GM18508 (cell line): ENCODE results near the gene BCOR.

Source experiments
- ATAC-seq: cut with Tn5 transposase; IDR thresholded peaks from one replicate; pipeline ENCODE4 v1.9.1; 2021; ENCODE audit warnings: moderate number of reproducible peaks; ENCODE audit not compliant: insufficient read depth, unreplicated experiment

BCOR gene

DNA sequence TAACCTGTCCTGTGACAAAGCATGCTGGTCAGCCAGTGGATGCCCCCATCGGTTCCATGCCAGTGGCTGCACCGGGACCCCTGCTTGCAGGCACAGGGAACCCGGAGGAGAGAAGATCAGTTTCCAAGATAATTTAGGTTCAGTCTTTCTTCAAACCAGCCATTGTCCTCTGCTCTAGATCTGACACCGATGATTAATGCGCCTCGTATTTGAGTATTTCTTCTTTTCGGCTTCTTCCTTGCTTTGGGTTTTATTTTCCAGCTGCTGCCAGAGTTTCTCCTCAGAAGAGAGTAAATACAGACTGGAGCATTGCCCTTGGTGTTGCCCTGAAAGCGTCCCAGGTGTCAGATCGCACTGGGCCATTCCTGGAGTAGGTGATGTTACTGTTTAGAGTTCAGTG, 19.2 kb upstream of the BCOR start:
- ATAC-seq: no peak

DNA sequence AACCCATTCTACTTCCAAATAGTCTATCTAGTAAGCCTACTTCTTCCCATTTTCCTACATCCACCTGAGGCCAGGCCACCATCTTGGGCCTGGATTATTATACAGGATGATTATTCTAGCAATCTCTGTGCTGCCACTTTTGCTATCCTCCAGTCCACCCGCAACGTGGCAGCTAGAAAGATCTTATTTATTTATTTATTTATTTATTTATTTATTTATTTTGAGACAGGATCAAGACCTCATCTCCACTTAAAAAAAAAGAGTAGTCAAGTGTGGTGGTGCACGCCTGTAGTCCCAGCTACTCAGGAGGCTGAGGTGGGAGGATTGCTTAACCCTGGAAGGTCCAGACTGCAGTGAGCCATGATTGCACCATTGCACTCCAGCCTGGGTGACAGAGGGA, 15.2 kb upstream of the BCOR start:
- no peak for ATAC-seq

DNA sequence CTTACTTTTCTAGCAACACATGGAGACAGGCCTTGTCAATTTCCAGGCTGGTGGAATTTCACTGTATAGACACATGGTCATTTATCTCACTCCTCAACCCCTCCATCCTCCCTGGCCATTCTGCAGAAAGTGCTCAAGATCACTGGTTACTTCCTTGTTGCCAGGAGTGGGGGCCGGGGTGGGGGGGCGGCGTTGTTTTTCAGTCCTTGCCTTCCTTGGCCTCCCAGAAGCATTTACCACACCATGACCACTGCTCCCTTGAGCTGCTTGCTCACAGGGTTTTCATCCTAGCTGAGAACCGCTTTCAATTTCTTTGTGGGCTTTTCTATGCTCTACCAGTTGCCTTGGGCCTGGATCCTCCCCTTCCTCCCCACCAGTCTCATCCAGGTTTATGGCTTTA, 14.1 kb upstream of the BCOR start:
- no peak for ATAC-seq

DNA sequence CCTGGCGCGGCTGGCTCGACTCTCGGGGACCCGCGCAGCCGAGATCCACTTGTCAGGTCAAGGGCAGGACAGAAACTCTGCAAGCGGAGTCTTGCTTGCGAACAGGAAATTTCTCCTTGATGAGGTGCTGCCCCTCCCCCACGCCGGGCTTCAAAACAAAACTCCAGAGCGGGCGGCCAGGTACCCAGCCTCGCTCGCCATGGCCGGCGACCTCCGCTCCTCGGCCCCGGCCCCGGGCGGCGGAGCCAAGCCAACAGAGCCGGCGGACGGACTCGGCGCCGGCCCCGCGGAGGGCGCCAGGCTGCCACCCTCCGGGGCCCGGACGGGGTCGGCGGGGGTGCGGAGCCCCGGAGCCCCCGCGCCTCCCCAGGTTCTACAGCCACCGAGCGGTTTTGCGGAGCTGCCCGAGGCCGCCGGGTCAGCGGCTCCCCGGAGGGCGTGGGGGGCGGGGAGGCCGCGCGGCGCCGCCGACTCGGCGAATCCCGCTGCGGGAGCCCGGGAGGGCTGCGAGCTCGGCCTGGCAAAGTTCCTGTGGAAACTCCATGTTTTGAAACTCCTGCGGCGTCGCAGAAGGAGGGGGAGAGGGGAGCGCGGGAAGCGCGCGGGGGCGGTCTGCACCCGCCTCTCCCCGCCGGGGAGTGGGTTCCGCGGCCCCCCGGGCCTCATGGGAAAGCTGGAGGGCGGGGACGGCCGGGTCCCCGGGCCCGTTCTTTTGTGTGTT, 11.7 kb upstream of the BCOR start:
- no peak for ATAC-seq

DNA sequence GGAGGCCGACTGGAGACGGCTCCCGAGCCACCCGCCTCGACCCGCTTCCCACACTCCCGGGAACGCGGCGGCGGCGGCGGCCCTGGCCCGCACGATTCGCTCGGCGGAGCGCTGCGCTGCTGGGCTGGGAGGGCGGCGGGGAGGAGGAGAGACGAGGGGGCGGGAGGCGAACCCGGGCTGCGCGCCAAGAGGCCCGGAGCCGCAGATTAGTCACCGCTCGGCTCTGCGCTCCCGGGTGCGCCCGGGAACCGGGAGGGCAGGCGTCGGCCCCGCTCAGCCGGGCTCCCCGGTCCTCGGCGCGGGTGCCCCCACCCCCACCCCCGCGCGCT, 11.2 kb upstream of the BCOR start:
- no peak for ATAC-seq

DNA sequence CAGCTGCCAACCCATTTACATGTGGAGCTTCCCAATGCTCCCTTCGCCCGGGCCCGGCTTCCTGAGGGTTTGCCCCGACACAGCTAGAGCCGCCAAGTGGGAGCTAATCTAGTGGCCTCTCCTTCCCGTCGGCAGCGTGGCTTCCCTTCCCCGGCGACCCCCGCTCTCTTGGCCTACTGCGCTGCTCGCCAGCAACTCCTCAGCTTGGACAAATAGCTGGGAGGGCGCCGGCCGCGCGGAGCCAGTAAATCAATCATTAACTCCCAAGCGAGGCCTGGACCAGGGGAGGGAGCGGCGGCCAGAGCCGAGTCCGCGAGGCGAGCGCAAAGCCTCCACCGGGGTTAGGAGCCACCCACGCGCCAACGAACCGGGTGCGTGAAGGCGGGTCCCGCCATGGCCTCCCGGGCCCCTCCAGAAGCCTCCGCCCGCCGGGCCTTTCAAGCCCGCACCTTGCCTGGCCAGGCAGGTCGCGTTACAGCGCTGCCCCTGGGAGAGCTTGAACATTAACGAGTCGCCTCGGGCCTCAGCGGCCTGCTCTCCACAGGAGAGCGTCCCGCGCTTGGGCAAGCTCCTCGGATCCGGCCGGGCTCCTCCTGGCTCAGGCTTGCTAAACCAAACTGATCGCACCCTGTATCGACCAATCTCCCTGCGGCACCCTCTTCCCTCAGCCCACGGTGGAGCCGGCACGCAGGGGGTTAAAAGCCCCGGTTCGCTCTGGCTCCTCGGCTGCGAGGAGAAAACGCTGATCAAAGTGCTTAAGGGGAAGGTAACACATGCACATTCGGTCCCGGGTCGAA, 10.6 kb upstream of the BCOR start:
- no peak for ATAC-seq

DNA sequence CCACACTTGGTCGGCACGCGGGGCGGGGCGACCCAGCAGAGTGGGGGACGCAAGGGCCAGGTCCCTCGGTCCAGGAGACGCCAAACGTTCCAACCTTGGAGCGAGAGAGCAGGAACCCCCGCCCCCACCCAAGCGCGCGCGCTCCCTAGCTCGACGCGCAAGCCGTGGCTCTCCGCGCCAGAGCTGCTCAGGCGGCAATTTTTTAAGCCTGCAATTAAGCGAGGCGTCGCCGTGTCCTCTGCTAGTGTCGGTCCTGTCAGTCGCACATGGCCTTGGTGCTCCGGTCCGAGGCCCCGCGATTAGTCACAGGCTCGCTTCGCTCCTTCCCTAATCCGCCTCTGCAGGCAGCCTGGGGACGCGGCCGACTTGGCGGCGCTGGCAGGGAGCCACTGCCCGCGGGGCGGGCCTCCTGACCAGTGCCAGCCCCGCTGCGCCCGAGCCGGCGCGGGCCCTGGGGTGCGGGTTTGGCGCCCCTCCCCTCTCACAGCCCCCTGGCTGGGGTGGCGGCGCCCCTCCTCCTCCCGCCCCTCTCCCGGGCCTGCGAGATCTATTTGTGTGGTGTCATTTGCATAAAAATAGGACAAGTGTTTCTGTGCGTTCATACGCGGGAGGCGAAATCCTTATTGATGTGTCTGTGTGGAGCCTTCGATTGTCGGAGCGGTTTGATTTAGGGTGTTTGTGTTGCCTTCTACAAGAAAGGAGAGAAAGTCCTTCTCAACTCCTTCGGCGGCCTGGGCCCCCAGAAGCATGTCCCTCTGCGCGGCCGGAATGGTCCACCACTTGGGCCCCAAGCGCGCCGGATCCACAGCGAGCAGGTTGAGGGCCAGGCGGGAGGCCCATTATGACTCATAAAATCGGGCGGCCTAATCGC, 9.8 kb upstream of the BCOR start:
- ATAC-seq: no peak

DNA sequence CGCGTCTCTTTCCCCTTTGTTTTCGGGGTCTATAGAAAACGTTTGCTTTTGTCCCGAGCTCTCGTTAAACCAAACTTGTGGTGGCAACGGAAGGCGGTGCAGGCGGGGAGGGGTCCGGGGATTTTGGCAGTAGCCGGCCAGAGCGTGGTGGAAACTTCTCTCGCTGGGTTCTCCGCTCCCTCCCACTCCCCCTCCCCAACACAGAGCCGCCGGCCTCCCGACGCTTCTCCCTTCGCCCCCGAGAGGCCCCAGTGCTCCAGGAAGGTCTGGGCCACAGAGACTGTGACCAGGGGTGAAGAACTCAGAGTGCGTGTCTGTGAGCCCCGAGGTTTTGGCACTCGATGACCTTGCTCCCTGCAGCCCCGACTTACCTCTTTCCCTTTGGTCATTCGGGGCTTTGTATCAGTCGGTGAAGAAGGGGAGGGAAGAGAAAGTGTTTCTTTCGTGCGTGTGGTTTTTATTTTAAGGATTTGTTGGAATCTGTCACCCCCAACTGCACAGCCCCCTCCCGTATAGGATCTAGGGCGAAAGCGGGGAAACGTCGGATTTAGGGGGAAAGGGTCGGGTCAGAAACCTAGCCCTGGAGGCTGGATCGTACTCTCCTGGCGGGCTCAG, 9.0 kb upstream of the BCOR start:
- ATAC-seq: no peak

DNA sequence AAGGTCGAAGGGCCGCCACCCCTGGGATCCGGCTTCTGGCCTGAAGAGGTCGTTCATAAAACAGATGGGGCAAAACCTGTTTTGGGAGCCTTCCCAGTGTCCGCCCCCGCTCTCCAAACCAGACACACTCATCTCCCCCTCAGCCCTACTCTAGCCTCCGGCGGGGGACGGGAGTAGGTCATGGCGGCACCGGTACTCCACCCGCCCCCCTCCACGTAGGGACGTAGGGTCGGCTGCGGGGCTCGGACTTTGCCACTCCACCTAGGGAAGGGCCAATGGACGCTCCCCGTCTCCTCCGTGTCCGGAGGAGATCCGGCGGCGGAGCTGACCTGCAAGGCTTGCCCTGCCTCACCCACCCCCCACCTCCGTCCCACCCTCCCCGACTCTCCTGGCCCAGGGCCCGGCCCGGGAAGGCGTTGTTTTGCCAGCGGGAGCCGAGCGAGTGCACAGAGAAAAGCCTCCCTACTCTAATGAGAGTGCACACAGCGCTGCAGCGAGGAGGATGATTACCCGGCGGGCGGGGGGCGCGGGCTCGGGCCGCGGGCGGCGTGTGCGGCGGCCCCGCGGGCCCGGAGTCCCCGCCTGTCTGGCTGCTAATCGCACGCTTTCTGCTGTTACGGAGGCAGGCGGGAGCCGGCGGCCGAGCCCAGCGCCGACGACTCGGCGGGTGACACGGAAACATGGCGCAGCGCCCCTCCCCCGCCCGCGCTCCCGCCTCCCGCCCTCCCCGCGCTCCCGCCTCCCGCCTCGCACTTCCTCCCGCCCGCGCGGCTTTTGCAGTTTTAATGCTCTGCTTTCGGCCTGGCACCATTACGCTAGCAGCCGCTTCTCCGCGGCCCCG, 8.3 kb upstream of the BCOR start:
- no peak for ATAC-seq

DNA sequence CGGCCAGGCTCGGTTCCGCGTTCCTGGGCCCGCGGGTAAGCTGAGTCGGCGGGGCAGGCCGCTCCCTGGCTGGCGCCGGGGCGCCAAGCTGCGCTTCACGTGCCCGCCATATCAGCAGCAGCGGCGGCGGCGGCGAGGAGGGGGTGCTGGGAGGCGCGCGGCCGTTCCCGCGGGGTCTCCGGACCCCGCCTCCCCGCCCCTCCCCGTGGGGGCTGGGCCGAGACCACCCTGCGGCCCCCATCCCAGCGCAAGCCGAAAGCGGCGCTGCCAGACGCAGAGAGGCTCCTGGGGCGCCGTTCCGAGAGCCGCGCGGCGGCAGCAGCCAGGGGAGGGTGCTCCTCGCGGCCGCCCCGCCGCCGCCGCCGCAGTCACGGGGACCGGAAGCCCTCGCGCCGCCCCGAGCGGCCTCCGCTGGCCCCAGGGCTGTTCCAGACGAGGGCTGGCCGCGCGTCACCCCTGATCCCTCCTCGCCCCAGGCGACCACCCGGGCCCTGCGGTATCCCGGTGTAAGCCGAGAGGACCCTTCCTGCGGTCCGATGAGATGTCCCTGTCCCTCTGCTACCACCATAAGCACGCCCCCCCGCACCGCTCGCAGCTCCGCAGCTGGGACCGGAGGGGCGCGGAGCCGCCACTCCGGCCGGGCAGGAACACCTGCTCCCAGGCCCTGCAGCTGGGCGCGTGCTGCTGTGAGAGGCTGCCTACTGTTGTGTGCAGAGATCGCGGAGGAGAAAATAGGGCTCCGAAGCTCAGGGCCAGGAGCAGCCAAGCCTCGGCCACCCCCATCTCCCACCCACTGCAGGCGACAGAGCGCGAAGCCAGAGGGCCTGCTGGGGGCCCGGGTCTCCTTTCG, 7.5 kb upstream of the BCOR start:
- no peak for ATAC-seq

DNA sequence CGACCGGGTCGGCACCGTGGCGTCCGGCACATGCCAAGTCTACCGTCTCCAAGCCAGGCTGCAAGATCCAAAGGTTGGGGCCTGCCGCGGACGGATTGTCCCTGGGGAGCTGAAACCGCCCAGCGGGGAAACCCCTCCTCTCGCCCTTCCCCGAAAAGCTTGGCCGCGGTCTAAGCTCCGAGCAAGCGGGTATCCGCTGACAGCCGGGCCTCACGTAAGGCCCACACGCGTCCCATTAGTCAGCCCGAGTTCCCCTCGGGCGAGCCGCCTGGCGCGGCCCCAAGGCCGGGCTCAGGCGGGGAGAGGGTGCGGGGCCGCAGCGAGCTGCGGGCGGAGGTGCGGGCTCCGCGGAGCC, 6.8 kb upstream of the BCOR start:
- no peak for ATAC-seq

DNA sequence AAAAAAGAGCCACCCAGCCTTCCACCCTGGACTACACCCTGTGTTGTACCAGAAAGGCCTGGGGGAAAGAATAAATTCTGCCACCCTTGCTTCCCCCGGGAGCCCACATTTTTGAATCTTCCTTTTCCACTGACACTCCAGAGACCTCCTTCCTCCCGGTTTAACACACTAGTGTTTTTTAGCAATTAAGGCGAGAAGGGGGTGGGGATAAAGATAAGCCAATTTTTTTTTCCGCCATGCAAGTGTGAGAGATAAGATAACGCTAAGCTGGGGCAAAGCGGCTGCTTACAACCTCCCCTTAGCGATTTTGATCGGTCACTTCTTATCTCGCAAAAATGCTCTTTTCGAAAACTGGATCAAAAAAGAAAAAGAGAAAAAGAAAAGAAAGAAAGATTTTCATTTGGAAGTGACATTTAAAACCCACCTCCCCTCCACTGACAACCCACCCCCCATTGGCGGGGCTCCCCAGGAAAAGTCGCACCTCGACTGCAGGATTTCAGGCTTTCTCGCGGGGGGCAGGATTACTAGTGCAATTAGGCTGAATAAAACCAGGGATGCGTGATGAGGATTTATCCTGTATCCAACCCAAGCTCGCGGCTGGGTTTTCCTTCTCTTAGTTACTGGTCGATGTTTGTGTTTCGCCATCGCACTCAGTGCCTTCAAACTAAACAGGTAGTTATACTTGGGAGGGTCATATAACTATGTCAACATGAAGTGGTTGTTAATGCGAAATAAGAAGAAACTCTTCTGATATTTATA, 6.0 kb upstream of the BCOR start:
- ATAC-seq: no peak

DNA sequence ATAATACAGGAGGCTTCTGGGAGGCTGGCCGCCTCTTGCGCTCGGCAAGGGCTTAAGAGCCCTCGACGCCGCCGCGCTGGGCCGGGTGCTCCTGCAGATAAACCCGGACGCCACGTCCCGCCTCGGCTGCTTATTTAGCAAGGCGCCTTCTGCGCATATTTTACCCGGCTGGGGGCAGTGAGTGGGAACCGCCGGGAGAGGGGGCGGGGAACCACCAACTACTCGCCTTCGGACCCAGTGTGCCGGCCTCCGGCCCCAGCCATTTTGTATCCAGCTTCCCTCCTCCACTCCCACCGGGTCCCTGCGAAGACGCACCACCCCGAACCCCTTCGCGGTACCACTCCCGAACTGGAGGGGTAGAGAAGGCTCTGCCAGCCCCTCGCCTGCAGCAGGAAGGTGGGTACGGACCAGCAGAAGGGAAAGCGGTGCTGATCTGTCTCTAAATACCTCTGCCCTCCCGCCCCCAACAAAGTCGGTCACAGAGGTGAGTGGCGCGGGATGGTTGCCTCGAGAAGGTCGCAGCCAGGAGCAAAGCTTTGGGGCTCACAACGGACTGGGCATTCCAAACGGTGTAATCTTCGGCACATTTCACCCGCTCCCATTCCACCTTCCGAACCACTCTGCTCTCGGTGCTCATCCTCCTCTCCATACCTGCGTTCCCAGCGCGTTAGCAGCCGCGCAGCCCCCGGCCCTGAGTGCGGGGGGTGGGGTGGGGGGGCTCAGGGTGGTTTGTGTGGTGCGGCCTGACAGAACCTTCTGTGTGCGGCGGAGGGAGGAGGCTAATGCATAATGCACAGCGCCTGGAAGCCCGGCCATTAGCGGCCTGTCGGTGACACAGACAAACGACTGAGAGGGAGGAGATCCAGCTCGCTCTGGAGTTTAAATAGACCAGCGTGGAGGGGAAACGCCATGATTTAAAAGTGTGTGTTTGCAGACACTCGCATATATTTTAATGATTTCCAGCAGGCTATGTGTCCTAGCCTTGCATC, 4.9 kb upstream of the BCOR start:
- no peak for ATAC-seq

DNA sequence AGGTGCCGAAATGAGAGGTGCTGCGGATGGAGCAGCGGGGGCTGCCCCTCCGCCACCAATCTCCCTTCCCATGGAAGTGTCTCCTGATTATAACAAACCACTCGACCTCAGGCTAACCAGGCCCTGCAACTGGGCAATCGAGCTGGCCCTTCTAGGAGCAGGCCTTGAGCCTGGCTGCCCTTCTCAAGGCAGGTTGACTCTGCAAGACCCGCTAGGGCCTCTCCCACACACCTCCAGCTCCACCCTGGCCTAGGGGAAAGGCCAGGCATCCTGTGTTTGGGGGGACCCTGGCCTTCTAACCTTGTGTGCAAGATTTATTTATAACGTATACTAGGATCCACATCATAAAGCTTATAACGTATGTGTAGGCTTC, 3.7 kb upstream of the BCOR start:
- no peak for ATAC-seq

DNA sequence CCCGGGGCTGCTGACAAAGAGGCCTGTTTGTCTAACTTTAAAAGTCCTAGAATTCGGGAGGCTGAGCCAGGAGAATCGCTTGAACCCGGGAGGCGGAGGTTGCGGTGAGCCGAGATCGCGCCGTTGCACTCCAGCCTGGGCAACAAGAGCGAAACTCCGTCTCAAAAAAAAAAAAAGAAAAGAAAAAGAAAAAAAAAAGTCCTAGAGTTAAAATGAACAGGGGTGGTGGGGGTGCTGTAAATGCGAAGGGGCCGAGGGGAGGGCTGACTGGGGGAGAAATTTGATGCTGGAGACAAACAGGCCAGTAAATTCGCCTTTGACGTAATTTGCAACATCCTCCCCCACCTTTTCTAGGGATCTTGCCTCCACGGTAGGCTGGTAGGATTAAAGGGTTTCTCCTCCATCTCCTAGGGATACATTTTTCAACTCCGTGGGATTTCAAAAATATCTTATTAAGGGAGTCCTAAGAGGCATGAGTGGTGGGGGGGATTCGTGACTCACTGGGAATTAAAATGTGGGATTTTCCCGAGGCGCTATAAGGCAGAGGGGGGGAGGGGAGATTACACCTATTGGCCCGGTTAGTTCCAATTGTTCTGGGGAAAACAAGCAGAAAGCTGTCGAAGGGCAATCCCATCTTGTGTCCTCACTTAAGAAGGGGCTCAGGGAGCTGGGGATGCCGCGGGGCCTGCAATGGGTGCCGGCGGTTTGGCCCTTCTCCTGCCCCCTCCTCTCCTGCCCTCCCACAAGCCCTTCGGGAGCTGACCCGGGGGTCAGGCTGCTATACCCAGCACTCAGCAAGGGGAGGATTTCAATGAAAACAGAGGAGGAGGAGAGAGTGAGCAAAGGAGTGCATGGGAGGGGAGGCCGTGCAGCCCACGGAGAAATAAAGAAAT, 3.0 kb upstream of the BCOR start:
- no peak for ATAC-seq

DNA sequence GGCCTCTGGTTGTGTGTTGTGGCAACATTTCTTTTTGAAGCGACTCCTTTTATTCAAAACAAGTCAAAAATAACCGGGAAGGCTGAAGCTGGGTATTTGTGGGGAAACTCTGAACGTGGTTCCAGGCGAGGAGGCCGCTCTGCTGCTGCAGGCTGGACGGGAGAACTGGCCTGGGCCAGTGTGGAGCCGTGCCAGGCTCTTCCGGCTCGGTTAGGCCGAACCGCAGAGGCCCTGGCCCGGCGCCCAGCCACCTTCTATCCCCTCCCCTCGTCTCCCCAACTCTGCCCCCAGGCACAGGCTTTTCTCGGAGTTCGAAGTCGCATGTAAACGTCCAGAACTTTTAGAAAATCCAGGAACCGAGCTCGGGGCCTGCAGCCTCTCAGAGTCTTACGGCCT, 2.4 kb upstream of the BCOR start:
- no peak for ATAC-seq
